ENCODE data around the gene HOXC10.

HOXC10 gene

GRCh38 chr12:53965281-53966084, 19.5 kb upstream of the HOXC10 start:
- DNase-seq (ENCODE audit: low read depth) = no peak

- DNase-seq (ENCODE audit: low read depth) = no peak
These were observed 18.9 kb upstream of the HOXC10 start for GRCh38 chr12:53966085-53966384.

GRCh38 chr12:53966385-53967133, 18.4 kb upstream of the HOXC10 start:
- DNase-seq (ENCODE audit: low read depth) = no peak

- no peak for DNase-seq (ENCODE audit: low read depth)
These were observed 17.5 kb upstream of the HOXC10 start for GRCh38 chr12:53967421-53967925.

GRCh38 chr12:53968214-53969127, 16.5 kb upstream of the HOXC10 start:
- no peak for DNase-seq (ENCODE audit: low read depth)

GRCh38 chr12:53969588-53970259, 15.2 kb upstream of the HOXC10 start:
- no peak for DNase-seq (ENCODE audit: low read depth)

GRCh38 chr12:53970451-53970850, 14.5 kb upstream of the HOXC10 start:
- no peak for DNase-seq (ENCODE audit: low read depth)

GRCh38 chr12:53971129-53971528, 13.8 kb upstream of the HOXC10 start:
- DNase-seq (ENCODE audit: low read depth) = no peak

- no peak for DNase-seq (ENCODE audit: low read depth)
These were observed 13.3 kb upstream of the HOXC10 start for GRCh38 chr12:53971686-53972085.

GRCh38 chr12:53972152-53972702, 12.7 kb upstream of the HOXC10 start:
- no peak for DNase-seq (ENCODE audit: low read depth)

GRCh38 chr12:53972722-53973235, 12.2 kb upstream of the HOXC10 start, which contains the start of gene HOXC11:
TSS of gene HOXC11 (plus strand) at chr12:53973126. CDS start at chr12:53973242, 116 bp downstream.
- DNase-seq (ENCODE audit: low read depth) = no peak

- DNase-seq (ENCODE audit: low read depth) = no peak
These were observed 11.5 kb upstream of the HOXC10 start for GRCh38 chr12:53973236-53974042.

GRCh38 chr12:53974084-53975063, 10.6 kb upstream of the HOXC10 start, which contains the start of gene HOTAIR:
TSS of gene HOTAIR (minus strand) at chr12:53974954.
- DNase-seq (ENCODE audit: low read depth) = no peak

GRCh38 chr12:53975064-53975471, 9.9 kb upstream of the HOXC10 start:
- no peak for DNase-seq (ENCODE audit: low read depth)

- DNase-seq (ENCODE audit: low read depth) = no peak
These were observed 9.3 kb upstream of the HOXC10 start for GRCh38 chr12:53975479-53976152.

GRCh38 chr12:53976172-53976822, 8.6 kb upstream of the HOXC10 start:
- no peak for DNase-seq (ENCODE audit: low read depth)

GRCh38 chr12:53976823-53977595, 7.9 kb upstream of the HOXC10 start:
- no peak for DNase-seq (ENCODE audit: low read depth)

Data from activated T-cell treated with anti-CD3 and anti-CD28 coated beads for 24 hours (primary cell).